Activated CD8-positive, alpha-beta memory T cell treated with anti-CD3 and anti-CD28 coated beads, Interleukin-2, amount 10 ng/mL, durations not matched to agents 7 days and 5 days (primary cell): ENCODE results near the gene UGT2B15. TPM values are rescaled to one million over a fixed set of nuclear protein-coding genes. Genes with fewer than 3 reads are reported as not detected.

Source experiments
- ATAC-seq: fragments of 150-1000 bp; cut with Tn5 transposase; one replicate; pipeline ENCODE4 v1.10.0; 2021; ENCODE audit warnings: moderate library complexity
- CTCF ChIA-PET: fragments of 350-600 bp; sonication (Branson Sonifier 250); formaldehyde crosslinking; loops from one replicate; lab custom pipeline; 2021; ENCODE audit warnings: antibody characterized with exemption; lab: Charles Lee
- DNase-seq: peaks from one replicate; pipeline ENCODE4 v3.0.0-alpha.2; 2020
- H3K27ac Mint-ChIP-seq: one replicate; pipeline ENCODE4 v1.8.0; 2021; ENCODE audit warnings: mild to moderate bottlenecking, mixed read lengths
- H3K27me3 Mint-ChIP-seq: one replicate; pipeline ENCODE4 v1.8.0; 2021; ENCODE audit warnings: mixed read lengths
- H3K36me3 Mint-ChIP-seq: one replicate; pipeline ENCODE4 v1.8.0; 2021; ENCODE audit warnings: mild to moderate bottlenecking, mixed read lengths
- H3K4me1 Mint-ChIP-seq: one replicate; pipeline ENCODE4 v1.8.0; 2021; ENCODE audit warnings: mixed read lengths
- H3K4me3 Mint-ChIP-seq: one replicate; pipeline ENCODE4 v1.8.0; 2021; ENCODE audit warnings: mild to moderate bottlenecking, moderate library complexity, mixed read lengths
- H3K9me3 Mint-ChIP-seq: one replicate; pipeline ENCODE4 v1.8.0; 2022; ENCODE audit warnings: low read depth, mixed read lengths
- total RNA-seq, 2 experiments: library from RNA; stranded (reverse); gene quantifications; one replicate each; pipeline ENCODE4 v1.2.3, GENCODE V29; 2021

Gene UGT2B15
- total RNA-seq, 2 experiments from 2014 or later, result not detected

GRCh38 chr4:68617003-68617698, 53.3 kb downstream of the UGT2B15 start:
- DNase-seq (no peak), ATAC-seq (no peak)
- Mint-ChIP-seq H3K27ac (no peak overlapping the region), H3K36me3 (no peaks in the 10 kb centered on the region), H3K4me1 (no peaks in the 10 kb centered on the region), H3K27me3 (no peaks in the 10 kb centered on the region), H3K4me3 (no peak overlapping the region), H3K9me3 (no peaks in the 10 kb centered on the region)
- CTCF ChIA-PET, result no interaction called here

GRCh38 chr4:68615699-68616422, 54.6 kb downstream of the UGT2B15 start:
- CTCF ChIA-PET, result no interaction called here
- Mint-ChIP-seq H3K27me3 (no peaks in the 10 kb centered on the region), H3K4me3 (no peak overlapping the region), H3K9me3 (no peaks in the 10 kb centered on the region), H3K27ac (no peak overlapping the region), H3K4me1 (no peaks in the 10 kb centered on the region), H3K36me3 (no peaks in the 10 kb centered on the region)
- ATAC-seq, result no peak
- no peak for DNase-seq

GRCh38 chr4:68613752-68614151, 56.7 kb downstream of the UGT2B15 start:
- DNase-seq, result no peak
- CTCF ChIA-PET, result no interaction called here
- Mint-ChIP-seq H3K4me1 (no peaks in the 10 kb centered on the region), H3K27ac (no peak overlapping the region), H3K27me3 (no peaks in the 10 kb centered on the region), H3K4me3 (no peak overlapping the region), H3K36me3 (no peaks in the 10 kb centered on the region), H3K9me3 (no peaks in the 10 kb centered on the region)
- ATAC-seq, result no peak

- no peaks in the 10 kb centered on the region for H3K27me3 Mint-ChIP-seq
- H3K36me3 Mint-ChIP-seq, result no peaks in the 10 kb centered on the region
- ATAC-seq, result no peak
- no peak for DNase-seq
- H3K4me3 Mint-ChIP-seq, result no peak overlapping the region
- no peaks in the 10 kb centered on the region for H3K4me1 Mint-ChIP-seq
- CTCF ChIA-PET, result no interaction called here
- H3K27ac Mint-ChIP-seq, result no peak overlapping the region
- no peaks in the 10 kb centered on the region for H3K9me3 Mint-ChIP-seq
Observed at GRCh38 chr4:68606240-68606639, 64.2 kb downstream of the UGT2B15 start.

- Mint-ChIP-seq H3K27ac (no peak overlapping the region), H3K36me3 (no peaks in the 10 kb centered on the region), H3K4me1 (no peaks in the 10 kb centered on the region), H3K9me3 (no peaks in the 10 kb centered on the region), H3K4me3 (no peak overlapping the region), H3K27me3 (peaks cover 3% of the 10 kb centered on the region)
- CTCF ChIA-PET, result no interaction called here
- DNase-seq (no peak), ATAC-seq (no peak)
Observed at GRCh38 chr4:68599150-68599549, 71.3 kb downstream of the UGT2B15 start.

GRCh38 chr4:68597482-68597881, 73.0 kb downstream of the UGT2B15 start:
- no peak overlapping the region for H3K27ac Mint-ChIP-seq
- ATAC-seq (no peak), DNase-seq (no peak)
- H3K4me3 Mint-ChIP-seq, result no peak overlapping the region
- H3K9me3 Mint-ChIP-seq, result no peaks in the 10 kb centered on the region
- H3K27me3 Mint-ChIP-seq, result peaks cover 3% of the 10 kb centered on the region
- H3K36me3 Mint-ChIP-seq, result no peaks in the 10 kb centered on the region
- CTCF ChIA-PET, result no interaction called here
- H3K4me1 Mint-ChIP-seq, result no peaks in the 10 kb centered on the region

Other genes starting within 250 kb of the UGT2B15 start
- gene TMPRSS11E, start 223.2 kb downstream of the UGT2B15 start, total RNA-seq, result under 1 TPM in 1 of 2 experiments, not detected in 1; 0.12 TPM
- gene UGT2B17, start 94.3 kb downstream of the UGT2B15 start, total RNA-seq, result not detected
- not detected for gene UGT2B10, start 145.3 kb upstream of the UGT2B15 start, total RNA-seq